Glomerular visceral epithelial cell (primary cell): ENCODE results near the gene TTC39C.

Source experiments
- DNase-seq: peaks from one replicate; pipeline ENCODE4 v3.0.0-alpha.2; 2016; ENCODE audit errors: extremely low spot score

Gene TTC39C

GRCh38 chr18:23992089-23992940 is 22.2 kb upstream of the TTC39C start:
- DNase-seq = peak; percentile 76

GRCh38 chr18:23992941-23993280 is 21.6 kb upstream of the TTC39C start:
- no peak for DNase-seq

- DNase-seq = peak; percentile 86
Measured at GRCh38 chr18:23994361-23994902, 20.1 kb upstream of the TTC39C start.

- DNase-seq = peak; percentile 44
Measured at GRCh38 chr18:23995180-23995579, 19.4 kb upstream of the TTC39C start.

GRCh38 chr18:23998018-23998417 is 16.5 kb upstream of the TTC39C start:
- DNase-seq = no peak

- no peak for DNase-seq
Measured at GRCh38 chr18:23998820-23999219, 15.7 kb upstream of the TTC39C start.

- no peak for DNase-seq
Measured at GRCh38 chr18:24000613-24001490, 13.7 kb upstream of the TTC39C start.

- no peak for DNase-seq
Measured at GRCh38 chr18:24002479-24002878, 12.1 kb upstream of the TTC39C start.

- DNase-seq = no peak
Measured at GRCh38 chr18:24003288-24003687, 11.3 kb upstream of the TTC39C start.

- no peak for DNase-seq
Measured at GRCh38 chr18:24003903-24004640, 10.5 kb upstream of the TTC39C start.

GRCh38 chr18:24006712-24007313 is 7.7 kb upstream of the TTC39C start:
- DNase-seq = no peak

- no peak for DNase-seq
Measured at GRCh38 chr18:24009246-24009645, 5.3 kb upstream of the TTC39C start.

- DNase-seq = no peak
Measured at GRCh38 chr18:24009651-24010333, 4.8 kb upstream of the TTC39C start.

GRCh38 chr18:24010673-24011072 is 3.9 kb upstream of the TTC39C start:
- no peak for DNase-seq

- no peak for DNase-seq
Measured at GRCh38 chr18:24011123-24011917, 3.2 kb upstream of the TTC39C start.

- DNase-seq = no peak
Measured at GRCh38 chr18:24013051-24013450, 1.5 kb upstream of the TTC39C start.

- peak; percentile 37 for DNase-seq
Measured at GRCh38 chr18:24014986-24015638, 558 bp downstream of the TTC39C start.

- no peak for DNase-seq
Measured at GRCh38 chr18:24015639-24016631, 1.4 kb downstream of the TTC39C start.
